Left lung (tissue), 10 donors: Measurements from ENCODE around the gene SYNJ2. TPM values are rescaled to one million over a fixed set of nuclear protein-coding genes. Genes with fewer than 3 reads are reported as not detected.

Source experiments
- ATAC-seq: fragments of 200-7000 bp; cut with Tn5 transposase; one replicate; pipeline ENCODE4 v1.9.1; 2020; ENCODE audit warnings: moderate library complexity
- DNase-seq, 4 donors: peaks; one replicate each; pipeline ENCODE4 v3.0.0-alpha.2; 2013 to 2020
- H3K27ac ChIP-seq, 2 donors: fragments of 200-600 bp; sonication (generic) in 1 of 2; one replicate each; pipeline versions ENCODE4 v1.5.0 to v1.8.0; 2020 to 2021
- H3K27me3 ChIP-seq, 2 donors: fragments of 200-600 bp; sonication (generic) in 1 of 2; one replicate each; pipeline versions ENCODE4 v1.5.0 to v1.8.0; 2020 to 2021
- H3K36me3 ChIP-seq, 2 donors: fragments of 200-600 bp; sonication (generic) in 1 of 2; one replicate each; pipeline versions ENCODE4 v1.5.0 to v1.8.0; 2020 to 2021
- H3K4me1 ChIP-seq, 2 donors: fragments of 200-600 bp; one replicate each; pipeline ENCODE4 v1.8.0; 2021
- H3K4me3 ChIP-seq, 2 donors: fragments of 200-600 bp; sonication (generic) in 1 of 2; one replicate each; pipeline versions ENCODE4 v1.5.0 to v1.8.0; 2020 to 2021; ENCODE audit warnings: mild to moderate bottlenecking in 1 of 2
- H3K9me3 ChIP-seq, 2 donors: fragments of 200-600 bp; sonication (generic) in 1 of 2; one replicate each; pipeline versions ENCODE4 v1.5.0 to v1.8.0; 2020 to 2021
- intact Hi-C, 2 donors: fragments of 100-400 bp; cut with DNase I; formaldehyde crosslinking; loops; one replicate each; pipeline versions ENCODE4 v1.11.2 to v1.14.2; 2022
- polyA plus RNA-seq, 6 donors: library from polyadenylated mRNA; unstranded; fragments of 120-200 nt; gene quantifications; one replicate each; pipeline ENCODE4 v1.2.1, GENCODE V29; 2013; ENCODE audit not compliant: insufficient read length in 6 of 6
- total RNA-seq, 2 donors: library from RNA; stranded (reverse); fragmentation: NEBNext Ultra II Directional; extraction: Animal tissue kit (Norgen Biotek cat#: 25700); gene quantifications; one replicate each; pipeline ENCODE4 v1.2.1, GENCODE V29; 2021
- TF ChIP-seq, protein P1 (sequence below), 2 donors: fragments of 200-600 bp; sonication (generic) in 1 of 2; IDR thresholded peaks; one replicate each; pipeline versions ENCODE4 v1.5.0 to v1.8.0; 2021; ENCODE audit warnings: antibody characterized with exemption in 2 of 2
- donor health status: DM: no; HTN: yes; CAD: no.
- donor health status: DM: no; HTN: no; CAD: no.

SYNJ2 gene
- total and polyA plus RNA-seq, 8 donors = 6.2 to 12.2 (median 7.5) TPM

DNA sequence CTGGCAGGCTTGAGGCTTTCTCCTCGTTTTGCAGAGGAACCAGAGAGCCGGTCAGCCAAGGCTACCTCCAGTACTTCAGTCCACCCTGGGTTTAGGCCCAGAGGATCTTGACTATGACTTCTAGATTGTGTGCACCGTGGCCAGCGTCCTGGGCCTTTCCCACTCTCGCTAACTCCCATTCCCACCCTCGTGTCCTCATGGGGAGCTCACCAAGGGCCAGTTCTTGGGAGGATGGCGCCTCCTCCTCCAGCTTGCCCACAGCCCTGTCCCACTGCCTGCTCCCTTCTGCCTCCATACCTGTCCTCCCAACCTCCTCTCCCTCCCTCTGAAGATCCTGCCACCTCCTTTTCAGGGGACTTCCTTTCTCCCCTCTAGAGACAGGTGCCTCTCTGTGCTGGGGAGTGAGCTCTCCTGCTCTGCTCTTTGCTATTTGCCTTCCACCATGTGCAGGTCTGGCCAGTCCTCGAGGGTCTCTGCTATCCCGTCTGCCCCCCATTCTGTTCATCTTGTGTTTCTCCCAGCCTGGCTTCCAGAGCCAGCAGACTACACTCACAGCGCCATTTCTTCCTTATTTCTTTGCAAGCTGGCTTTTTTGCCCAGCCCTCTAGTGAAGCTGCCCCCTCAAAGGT, 4.4 kb upstream of the SYNJ2 start:
- Histone ChIP-seq H3K27ac (no peak overlapping the region), H3K36me3 (no peaks in the 10 kb centered on the region), H3K27me3 (peaks cover 0 to 12% of the 10 kb centered on the region in 2 donors), H3K9me3 (no peaks in the 10 kb centered on the region), H3K4me1 (peaks cover under 1 to 32% of the 10 kb centered on the region in 2 donors), H3K4me3 (no peak overlapping the region)
- no peak for DNase-seq
- TF ChIP-seq, protein P1, sequence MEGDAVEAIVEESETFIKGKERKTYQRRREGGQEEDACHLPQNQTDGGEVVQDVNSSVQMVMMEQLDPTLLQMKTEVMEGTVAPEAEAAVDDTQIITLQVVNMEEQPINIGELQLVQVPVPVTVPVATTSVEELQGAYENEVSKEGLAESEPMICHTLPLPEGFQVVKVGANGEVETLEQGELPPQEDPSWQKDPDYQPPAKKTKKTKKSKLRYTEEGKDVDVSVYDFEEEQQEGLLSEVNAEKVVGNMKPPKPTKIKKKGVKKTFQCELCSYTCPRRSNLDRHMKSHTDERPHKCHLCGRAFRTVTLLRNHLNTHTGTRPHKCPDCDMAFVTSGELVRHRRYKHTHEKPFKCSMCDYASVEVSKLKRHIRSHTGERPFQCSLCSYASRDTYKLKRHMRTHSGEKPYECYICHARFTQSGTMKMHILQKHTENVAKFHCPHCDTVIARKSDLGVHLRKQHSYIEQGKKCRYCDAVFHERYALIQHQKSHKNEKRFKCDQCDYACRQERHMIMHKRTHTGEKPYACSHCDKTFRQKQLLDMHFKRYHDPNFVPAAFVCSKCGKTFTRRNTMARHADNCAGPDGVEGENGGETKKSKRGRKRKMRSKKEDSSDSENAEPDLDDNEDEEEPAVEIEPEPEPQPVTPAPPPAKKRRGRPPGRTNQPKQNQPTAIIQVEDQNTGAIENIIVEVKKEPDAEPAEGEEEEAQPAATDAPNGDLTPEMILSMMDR (IDR thresholded peaks at IDR 0.05) = no peak
- no peak for ATAC-seq
- intact Hi-C loops = no loop called here

DNA sequence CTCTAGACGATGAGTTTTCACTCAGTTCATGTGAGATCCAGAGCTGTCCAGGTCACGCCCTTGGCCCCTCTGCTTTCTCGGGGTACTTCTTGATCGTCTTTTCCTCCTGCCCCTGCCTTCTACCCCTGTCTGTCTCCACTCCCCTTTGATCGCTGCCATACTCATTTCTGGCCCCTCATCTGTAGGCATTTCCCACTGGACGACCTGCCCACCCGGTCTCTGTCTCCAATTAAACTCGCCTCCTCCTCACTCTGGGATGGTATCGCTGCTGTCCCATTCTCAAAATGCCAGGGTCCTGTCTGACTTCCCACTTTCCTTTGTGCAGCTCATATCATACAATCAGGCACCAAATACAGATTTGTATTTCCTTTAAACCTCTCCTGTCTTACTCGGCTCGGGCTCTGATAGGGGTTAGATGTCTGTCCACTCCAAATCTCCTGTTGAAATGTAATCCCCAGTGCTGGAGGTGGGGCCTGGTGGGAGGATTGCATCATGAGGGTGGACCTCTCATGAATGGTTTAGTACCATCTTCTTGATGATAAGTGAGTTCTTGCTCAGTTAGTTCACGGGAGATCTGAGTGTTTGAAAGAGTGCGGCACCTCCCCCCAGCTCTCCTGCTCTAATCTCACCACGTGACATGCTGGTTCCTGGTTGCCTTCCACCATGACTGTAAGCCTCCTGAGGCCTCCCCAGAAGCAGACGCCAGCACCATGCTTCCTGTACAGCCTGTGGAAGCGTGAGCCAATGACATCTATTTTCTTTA, 3.5 kb upstream of the SYNJ2 start:
- H3K9me3 ChIP-seq = no peaks in the 10 kb centered on the region
- ATAC-seq = no peak
- peaks cover 0 to 12% of the 10 kb centered on the region in 2 donors for H3K27me3 ChIP-seq
- TF ChIP-seq, protein P1 (IDR thresholded peaks at IDR 0.05) = no peak
- no peak overlapping the region for H3K4me3 ChIP-seq
- no peaks in the 10 kb centered on the region for H3K36me3 ChIP-seq
- peaks cover 4 to 42% of the 10 kb centered on the region in 2 donors for H3K4me1 ChIP-seq
- no peak overlapping the region for H3K27ac ChIP-seq
- no peak for DNase-seq
- intact Hi-C loops = no loop called here

DNA sequence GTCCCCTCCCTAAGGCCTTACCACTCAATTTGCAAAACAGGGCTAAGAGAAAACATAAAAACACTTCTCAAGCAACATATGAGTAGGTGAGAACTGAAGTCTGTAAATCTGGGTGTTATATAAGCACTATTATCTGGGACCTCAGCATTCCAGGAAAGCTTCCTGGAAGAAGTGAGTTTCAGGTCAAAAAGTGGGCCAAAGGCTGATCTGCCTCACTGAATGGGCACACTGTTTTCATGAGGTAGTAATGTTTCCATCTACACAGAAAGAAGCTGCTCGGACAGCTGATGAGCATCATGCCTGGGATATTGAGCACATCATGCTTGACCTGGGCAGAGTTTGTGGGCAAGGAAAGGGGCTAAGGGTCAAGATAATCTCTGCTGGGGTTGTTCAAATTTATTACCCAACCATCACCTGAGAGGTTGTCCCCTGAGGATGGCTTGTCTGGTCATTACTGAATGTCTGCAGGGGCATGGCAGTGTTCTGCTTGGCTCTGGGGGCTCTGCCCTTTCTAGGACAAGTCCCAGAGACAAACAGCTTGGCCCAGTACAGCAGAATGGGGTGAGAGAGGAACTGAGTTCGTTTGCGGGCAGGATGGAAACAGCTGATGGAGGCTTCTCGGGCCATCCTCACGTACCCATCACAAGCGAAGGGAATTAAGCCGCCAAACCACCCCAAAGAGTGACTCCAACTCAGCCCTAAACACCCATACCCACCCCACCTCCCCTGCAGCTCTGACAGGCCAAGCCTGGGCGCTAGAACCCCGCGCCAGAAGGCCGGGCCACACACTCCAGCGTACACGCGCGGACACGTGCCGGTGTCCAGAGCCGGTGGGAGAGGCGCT, 1.2 kb upstream of the SYNJ2 start:
- ATAC-seq = peak; percentile 1
- Histone ChIP-seq H3K27me3 (peaks cover 0 to 12% of the 10 kb centered on the region in 2 donors), H3K4me3 (peak overlapping the region in 1 of 2 donors; percentile 86), H3K4me1 (peaks cover 4 to 54% of the 10 kb centered on the region in 2 donors), H3K9me3 (no peaks in the 10 kb centered on the region), H3K27ac (peak overlapping the region in 1 of 2 donors; percentile 41), H3K36me3 (no peaks in the 10 kb centered on the region)
- intact Hi-C loops = no loop called here
- TF ChIP-seq, protein P1 (IDR thresholded peaks at IDR 0.05) = no peak
- DNase-seq = no peak

DNA sequence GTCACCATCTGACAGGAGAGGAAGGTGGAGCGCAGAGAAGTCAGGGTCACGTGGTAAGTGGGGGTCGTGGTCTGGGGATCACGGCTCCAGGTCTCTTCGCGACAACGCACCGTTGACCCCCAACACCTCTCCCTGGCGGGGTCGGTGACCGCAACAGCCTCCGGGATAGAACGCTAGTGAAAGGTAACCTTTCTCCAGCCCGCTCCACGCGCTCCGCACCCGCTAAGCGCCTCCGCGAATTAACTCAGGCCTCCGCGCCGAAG, 600 bp upstream of the SYNJ2 start:
- ATAC-seq = peak; percentile 5
- Histone ChIP-seq H3K36me3 (no peaks in the 10 kb centered on the region), H3K4me3 (peak overlapping the region; percentile 86 to 92), H3K27ac (peak overlapping the region; percentile 41 to 65), H3K9me3 (no peaks in the 10 kb centered on the region), H3K27me3 (peaks cover 0 to 12% of the 10 kb centered on the region in 2 donors), H3K4me1 (peaks cover 4 to 56% of the 10 kb centered on the region in 2 donors)
- DNase-seq = no peak
- intact Hi-C loops = no loop called here
- TF ChIP-seq, protein P1 (IDR thresholded peaks at IDR 0.05) = no peak
